Skeletal muscle tissue (tissue), 4 donors: ENCODE measurements around the gene MAPKBP1. TPM values are rescaled to one million over a fixed set of nuclear protein-coding genes. Genes with fewer than 3 reads are reported as not detected.

Experiments
- H3K27ac ChIP-seq: one replicate; pipeline ENCODE4 v1.7.0; 2013; ENCODE audit warnings: mild to moderate bottlenecking, low read depth, low read length, inconsistent platforms
- H3K27me3 ChIP-seq, 3 donors: one replicate each; pipeline ENCODE4 v1.7.0; 2013; ENCODE audit warnings: low read length in 3 of 3; ENCODE audit not compliant: control insufficient read depth in 3 of 3, insufficient read depth in 3 of 3
- H3K36me3 ChIP-seq, 3 donors: one replicate each; pipeline ENCODE4 v1.7.0; 2013; ENCODE audit warnings: low read length in 3 of 3; ENCODE audit not compliant: control insufficient read depth in 3 of 3, insufficient read depth in 3 of 3
- H3K4me1 ChIP-seq, 3 donors: one replicate each; pipeline ENCODE4 v1.7.0; 2013; ENCODE audit warnings: low read length in 3 of 3, mild to moderate bottlenecking in 3 of 3; ENCODE audit not compliant: control insufficient read depth in 3 of 3, insufficient read depth in 3 of 3
- H3K4me3 ChIP-seq, 3 donors: one replicate each; pipeline ENCODE4 v1.7.0; 2013; ENCODE audit warnings: low read length in 3 of 3
- H3K9ac ChIP-seq, 3 donors: one replicate each; pipeline ENCODE4 v1.7.0; 2013; ENCODE audit warnings: low read length in 3 of 3, mild to moderate bottlenecking in 3 of 3, moderate library complexity in 2 of 3, low read depth in 1 of 3
- H3K9me3 ChIP-seq, 3 donors: one replicate each; pipeline ENCODE4 v1.7.0; 2013; ENCODE audit warnings: low read length in 3 of 3; ENCODE audit not compliant: control insufficient read depth in 3 of 3
- total RNA-seq: library from RNA; depleted of rRNA; stranded (reverse); fragments of >200 nt; gene quantifications from one replicate; pipeline ENCODE4 v1.2.3, GENCODE V29; 2014
- donor health status: Osteomylitis.

Gene MAPKBP1
- total RNA-seq, 1 donor from 2014 or later = 10.4 TPM

GRCh38 chr15:41858756-41859155 lies 84.5 kb downstream of the MAPKBP1 start:
- H3K9me3 ChIP-seq = no peaks in the 10 kb centered on the region
- H3K4me3 ChIP-seq = no peak overlapping the region
- H3K36me3 ChIP-seq = no peaks in the 10 kb centered on the region
- H3K27ac ChIP-seq = no peak overlapping the region
- no peak overlapping the region for H3K9ac ChIP-seq
- peaks cover 2 to 30% (median 27%) of the 10 kb centered on the region in 3 donors for H3K27me3 ChIP-seq
- H3K4me1 ChIP-seq = no peaks in the 10 kb centered on the region

GRCh38 chr15:41860049-41860828 lies 86.0 kb downstream of the MAPKBP1 start:
- Histone ChIP-seq H3K36me3 (no peaks in the 10 kb centered on the region), H3K9me3 (no peaks in the 10 kb centered on the region), H3K4me3 (no peak overlapping the region), H3K27ac (no peak overlapping the region), H3K4me1 (no peaks in the 10 kb centered on the region), H3K9ac (no peak overlapping the region), H3K27me3 (peaks cover 0 to 23% (median 17%) of the 10 kb centered on the region in 3 donors)

DNA sequence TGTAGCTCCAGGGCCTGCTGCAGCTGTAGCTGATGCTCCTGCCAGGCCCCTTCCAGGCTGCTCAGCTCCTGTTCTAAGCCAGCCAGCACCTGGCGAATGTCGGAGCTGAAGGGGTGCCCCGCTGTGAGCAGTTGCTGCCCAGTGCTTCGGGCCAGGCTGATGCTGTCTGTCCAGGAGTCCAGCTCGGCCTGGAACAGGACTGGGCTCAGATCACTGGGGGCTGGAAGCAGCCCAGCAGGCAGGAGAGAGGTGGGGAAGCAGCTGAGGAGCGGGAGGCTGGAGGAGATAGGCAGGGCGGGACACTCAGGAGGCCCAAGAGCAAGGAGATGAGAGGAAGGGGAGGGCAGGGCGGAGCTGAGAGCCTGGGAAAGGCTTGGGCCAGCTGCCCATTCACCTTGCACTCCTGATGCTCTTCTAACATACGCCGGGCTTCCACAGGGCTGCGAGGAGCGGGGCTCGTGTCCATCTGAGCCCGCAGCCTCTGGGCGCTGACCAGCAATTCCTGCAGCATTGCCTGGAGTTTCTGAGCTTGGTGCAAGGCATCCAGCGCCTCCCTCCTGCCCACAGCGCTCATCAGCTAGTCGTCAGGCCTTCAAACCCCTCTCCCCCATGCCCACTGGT lies 87.6 kb downstream of the MAPKBP1 start:
- Histone ChIP-seq H3K4me3 (no peak overlapping the region), H3K27ac (no peak overlapping the region), H3K9me3 (no peaks in the 10 kb centered on the region), H3K27me3 (peaks cover 0 to 10% (median 7%) of the 10 kb centered on the region in 3 donors), H3K9ac (no peak overlapping the region), H3K36me3 (no peaks in the 10 kb centered on the region), H3K4me1 (no peaks in the 10 kb centered on the region)

GRCh38 chr15:41862515-41863116 lies 88.3 kb downstream of the MAPKBP1 start:
- Histone ChIP-seq H3K9ac (no peak overlapping the region), H3K4me3 (no peak overlapping the region), H3K4me1 (no peaks in the 10 kb centered on the region), H3K36me3 (no peaks in the 10 kb centered on the region), H3K9me3 (no peaks in the 10 kb centered on the region), H3K27me3 (peaks cover 0 to 6% (median 5%) of the 10 kb centered on the region in 3 donors), H3K27ac (no peak overlapping the region)

GRCh38 chr15:41865490-41866055 lies 91.3 kb downstream of the MAPKBP1 start:
- Histone ChIP-seq H3K27ac (no peak overlapping the region), H3K27me3 (peaks cover 0 to 4% (median 0%) of the 10 kb centered on the region in 3 donors), H3K4me3 (no peak overlapping the region), H3K4me1 (no peaks in the 10 kb centered on the region), H3K36me3 (no peaks in the 10 kb centered on the region), H3K9ac (no peak overlapping the region), H3K9me3 (no peaks in the 10 kb centered on the region)

GRCh38 chr15:41866263-41866703 lies 92.0 kb downstream of the MAPKBP1 start:
- no peak overlapping the region for H3K4me3 ChIP-seq
- H3K4me1 ChIP-seq = no peaks in the 10 kb centered on the region
- no peak overlapping the region for H3K27ac ChIP-seq
- H3K9me3 ChIP-seq = no peaks in the 10 kb centered on the region
- no peaks in the 10 kb centered on the region for H3K36me3 ChIP-seq
- H3K9ac ChIP-seq = no peak overlapping the region
- H3K27me3 ChIP-seq = peaks cover 0 to 4% (median 0%) of the 10 kb centered on the region in 3 donors

GRCh38 chr15:41866872-41867579 lies 92.7 kb downstream of the MAPKBP1 start:
- no peak overlapping the region for H3K9ac ChIP-seq
- H3K4me1 ChIP-seq = no peaks in the 10 kb centered on the region
- no peaks in the 10 kb centered on the region for H3K9me3 ChIP-seq
- no peak overlapping the region for H3K4me3 ChIP-seq
- peaks cover 0 to 4% (median 0%) of the 10 kb centered on the region in 3 donors for H3K27me3 ChIP-seq
- no peaks in the 10 kb centered on the region for H3K36me3 ChIP-seq
- H3K27ac ChIP-seq = no peak overlapping the region

DNA sequence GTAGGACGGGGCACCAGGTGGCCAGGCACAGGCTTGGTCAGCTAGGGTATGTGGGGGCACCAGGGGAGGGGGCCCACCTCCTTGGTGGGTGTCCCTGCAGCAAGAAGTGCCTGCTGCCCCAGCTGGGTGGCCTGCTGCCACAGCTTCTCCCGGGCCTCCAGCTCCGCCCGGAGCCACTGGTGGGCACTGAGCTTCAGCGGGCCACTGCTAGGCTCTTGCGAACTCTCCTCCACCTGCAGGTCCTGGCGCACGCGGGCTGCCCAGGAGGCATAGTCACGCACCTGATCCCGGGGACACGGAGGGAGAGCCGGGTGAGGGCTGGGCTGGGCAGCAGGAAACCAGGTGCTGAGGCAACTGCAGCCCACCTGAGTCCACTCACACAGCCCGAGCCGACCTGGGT lies 94.0 kb downstream of the MAPKBP1 start:
- H3K9me3 ChIP-seq = no peaks in the 10 kb centered on the region
- no peak overlapping the region for H3K27ac ChIP-seq
- no peaks in the 10 kb centered on the region for H3K36me3 ChIP-seq
- H3K9ac ChIP-seq = no peak overlapping the region
- no peaks in the 10 kb centered on the region for H3K4me1 ChIP-seq
- no peak overlapping the region for H3K4me3 ChIP-seq
- peaks cover 0 to 4% (median 0%) of the 10 kb centered on the region in 3 donors for H3K27me3 ChIP-seq

DNA sequence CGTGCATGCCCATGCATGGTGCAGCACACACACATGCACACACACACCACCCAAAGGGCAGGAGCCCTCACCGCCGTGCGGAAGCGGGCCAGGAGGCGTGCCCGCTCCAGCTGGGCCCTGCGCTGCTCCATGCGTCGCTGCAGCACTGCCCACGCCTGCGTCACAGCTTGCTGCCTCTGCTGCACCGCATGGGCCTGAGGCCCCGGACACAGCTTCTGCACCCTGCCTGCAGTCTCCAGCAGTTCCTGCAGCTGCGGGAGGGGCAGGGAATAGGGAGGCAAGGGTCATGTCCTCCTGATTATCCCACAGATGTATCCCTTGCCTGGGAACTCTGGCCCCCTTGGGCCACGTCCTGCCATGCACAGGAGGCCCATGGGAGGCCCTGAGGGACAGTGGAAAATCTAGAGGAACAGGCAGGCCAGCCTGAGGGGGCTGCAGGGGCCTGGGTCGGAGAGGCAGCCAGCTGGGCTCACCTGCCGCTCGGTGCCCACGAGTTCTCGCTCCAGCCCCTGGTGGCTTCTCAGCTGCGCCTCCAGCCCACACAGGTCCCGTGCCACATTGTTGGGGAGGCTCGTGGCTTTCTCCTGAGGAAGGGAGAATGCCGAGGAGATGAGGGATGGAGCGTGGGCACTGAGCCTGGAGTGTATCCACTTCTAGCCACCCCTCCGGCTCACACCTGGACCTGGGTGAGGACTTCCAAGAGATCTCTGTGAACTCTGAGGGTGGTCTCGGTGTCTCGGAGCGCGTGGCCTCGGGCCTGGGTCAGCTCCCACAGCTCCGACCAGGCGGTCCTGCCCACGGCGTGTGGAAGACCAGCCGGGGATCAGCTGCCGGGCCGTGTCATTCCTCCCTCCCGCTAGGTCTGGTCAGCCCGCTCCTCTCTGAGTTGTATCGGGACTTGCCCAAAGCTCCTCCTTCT lies 95.7 kb downstream of the MAPKBP1 start:
- Histone ChIP-seq H3K9me3 (no peaks in the 10 kb centered on the region), H3K27me3 (peaks cover 0 to 4% (median 0%) of the 10 kb centered on the region in 3 donors), H3K9ac (no peak overlapping the region), H3K4me1 (no peaks in the 10 kb centered on the region), H3K4me3 (no peak overlapping the region), H3K36me3 (no peaks in the 10 kb centered on the region), H3K27ac (no peak overlapping the region)
